Activated naive CD8-positive, alpha-beta T cell (primary cell): ENCODE measurements around the gene MACF1.

Source experiments
- H3K27ac Mint-ChIP-seq: one replicate; pipeline ENCODE4 v1.8.0; 2021; ENCODE audit warnings: mixed read lengths
- H3K27me3 Mint-ChIP-seq: one replicate; pipeline ENCODE4 v1.8.0; 2021; ENCODE audit warnings: mixed read lengths
- H3K36me3 Mint-ChIP-seq: one replicate; pipeline ENCODE4 v1.8.0; 2021; ENCODE audit warnings: mixed read lengths
- H3K4me1 Mint-ChIP-seq: one replicate; pipeline ENCODE4 v1.8.0; 2021; ENCODE audit warnings: low read depth, mixed read lengths
- H3K4me3 Mint-ChIP-seq: one replicate; pipeline ENCODE4 v1.8.0; 2021; ENCODE audit warnings: mild to moderate bottlenecking, mixed read lengths
- H3K9me3 Mint-ChIP-seq: one replicate; pipeline ENCODE4 v1.8.0; 2021; ENCODE audit warnings: low read depth, mixed read lengths

Gene MACF1

GRCh38 chr1:39317111-39317510 is 112.6 kb downstream of the MACF1 start:
- H3K9me3 Mint-ChIP-seq: no peaks in the 10 kb centered on the region
- H3K4me3 Mint-ChIP-seq: no peak overlapping the region
- peaks cover 17% of the 10 kb centered on the region for H3K36me3 Mint-ChIP-seq
- no peaks in the 10 kb centered on the region for H3K27me3 Mint-ChIP-seq
- peaks cover 5% of the 10 kb centered on the region for H3K4me1 Mint-ChIP-seq
- H3K27ac Mint-ChIP-seq: peak overlapping the region; percentile 73

- Mint-ChIP-seq H3K27me3 (no peaks in the 10 kb centered on the region), H3K9me3 (no peaks in the 10 kb centered on the region), H3K36me3 (peaks cover 13% of the 10 kb centered on the region), H3K4me1 (peaks cover 5% of the 10 kb centered on the region), H3K4me3 (no peak overlapping the region), H3K27ac (no peak overlapping the region)
Observed at GRCh38 chr1:39317910-39318633, 113.6 kb downstream of the MACF1 start.

GRCh38 chr1:39321979-39322378 is 117.5 kb downstream of the MACF1 start:
- H3K4me1 Mint-ChIP-seq: peaks cover 7% of the 10 kb centered on the region
- H3K27ac Mint-ChIP-seq: peak overlapping the region; percentile 18
- no peaks in the 10 kb centered on the region for H3K27me3 Mint-ChIP-seq
- peaks cover 3% of the 10 kb centered on the region for H3K36me3 Mint-ChIP-seq
- no peaks in the 10 kb centered on the region for H3K9me3 Mint-ChIP-seq
- no peak overlapping the region for H3K4me3 Mint-ChIP-seq

GRCh38 chr1:39322431-39322830 is 117.9 kb downstream of the MACF1 start:
- Mint-ChIP-seq H3K9me3 (no peaks in the 10 kb centered on the region), H3K27ac (peak overlapping the region; percentile 18), H3K4me3 (no peak overlapping the region), H3K27me3 (no peaks in the 10 kb centered on the region), H3K36me3 (peaks cover 3% of the 10 kb centered on the region), H3K4me1 (peaks cover 7% of the 10 kb centered on the region)

GRCh38 chr1:39324888-39325287 is 120.4 kb downstream of the MACF1 start:
- Mint-ChIP-seq H3K4me3 (no peak overlapping the region), H3K4me1 (peaks cover 17% of the 10 kb centered on the region), H3K9me3 (no peaks in the 10 kb centered on the region), H3K36me3 (peaks cover 3% of the 10 kb centered on the region), H3K27ac (no peak overlapping the region), H3K27me3 (no peaks in the 10 kb centered on the region)

- peaks cover 2% of the 10 kb centered on the region for H3K36me3 Mint-ChIP-seq
- H3K4me1 Mint-ChIP-seq: peaks cover 16% of the 10 kb centered on the region
- no peak overlapping the region for H3K27ac Mint-ChIP-seq
- no peak overlapping the region for H3K4me3 Mint-ChIP-seq
- no peaks in the 10 kb centered on the region for H3K9me3 Mint-ChIP-seq
- no peaks in the 10 kb centered on the region for H3K27me3 Mint-ChIP-seq
Observed at GRCh38 chr1:39326836-39327235, 122.3 kb downstream of the MACF1 start.

- peaks cover 5% of the 10 kb centered on the region for H3K36me3 Mint-ChIP-seq
- H3K4me1 Mint-ChIP-seq: peaks cover 14% of the 10 kb centered on the region
Observed at GRCh38 chr1:39328095-39328494, 123.6 kb downstream of the MACF1 start.

GRCh38 chr1:39328586-39329121 is 124.2 kb downstream of the MACF1 start:
- H3K9me3 Mint-ChIP-seq: no peaks in the 10 kb centered on the region

More at GRCh38 chr1:39328095-39328494, 123.6 kb downstream of the MACF1 start:
- H3K27me3 Mint-ChIP-seq: no peaks in the 10 kb centered on the region
- H3K9me3 Mint-ChIP-seq: no peaks in the 10 kb centered on the region
- H3K27ac Mint-ChIP-seq: peak overlapping the region; percentile 46
- H3K4me3 Mint-ChIP-seq: peak overlapping the region; percentile 14

GRCh38 chr1:39331647-39332046 is 127.2 kb downstream of the MACF1 start:
- Mint-ChIP-seq H3K4me1 (peaks cover 18% of the 10 kb centered on the region), H3K36me3 (peaks cover 5% of the 10 kb centered on the region), H3K27ac (no peak overlapping the region), H3K9me3 (no peaks in the 10 kb centered on the region), H3K4me3 (no peak overlapping the region), H3K27me3 (no peaks in the 10 kb centered on the region)

More at GRCh38 chr1:39328586-39329121, 124.2 kb downstream of the MACF1 start:
- H3K27ac Mint-ChIP-seq: peak overlapping the region; percentile 46
- peaks cover 5% of the 10 kb centered on the region for H3K36me3 Mint-ChIP-seq
- no peak overlapping the region for H3K4me3 Mint-ChIP-seq
- peaks cover 14% of the 10 kb centered on the region for H3K4me1 Mint-ChIP-seq
- H3K27me3 Mint-ChIP-seq: no peaks in the 10 kb centered on the region

- Mint-ChIP-seq H3K27ac (no peak overlapping the region), H3K27me3 (no peaks in the 10 kb centered on the region), H3K4me1 (peaks cover 16% of the 10 kb centered on the region), H3K4me3 (no peak overlapping the region), H3K36me3 (peaks cover 5% of the 10 kb centered on the region), H3K9me3 (no peaks in the 10 kb centered on the region)
Observed at GRCh38 chr1:39332291-39332690, 127.8 kb downstream of the MACF1 start.

- Mint-ChIP-seq H3K27me3 (no peaks in the 10 kb centered on the region), H3K4me3 (no peak overlapping the region), H3K36me3 (peaks cover 5% of the 10 kb centered on the region), H3K4me1 (peaks cover 12% of the 10 kb centered on the region), H3K27ac (no peak overlapping the region), H3K9me3 (no peaks in the 10 kb centered on the region)
Observed at GRCh38 chr1:39332828-39333227, 128.3 kb downstream of the MACF1 start.

- peaks cover 8% of the 10 kb centered on the region for H3K4me1 Mint-ChIP-seq
- peaks cover 5% of the 10 kb centered on the region for H3K36me3 Mint-ChIP-seq
Observed at GRCh38 chr1:39333296-39333695, 128.8 kb downstream of the MACF1 start.

GRCh38 chr1:39335216-39335615 is 130.7 kb downstream of the MACF1 start:
- no peaks in the 10 kb centered on the region for H3K9me3 Mint-ChIP-seq
- H3K27me3 Mint-ChIP-seq: no peaks in the 10 kb centered on the region
- no peak overlapping the region for H3K4me3 Mint-ChIP-seq
- peaks cover 7% of the 10 kb centered on the region for H3K36me3 Mint-ChIP-seq
- peak overlapping the region; percentile 23 for H3K27ac Mint-ChIP-seq
- H3K4me1 Mint-ChIP-seq: peaks cover 6% of the 10 kb centered on the region

More at GRCh38 chr1:39333296-39333695, 128.8 kb downstream of the MACF1 start:
- no peak overlapping the region for H3K4me3 Mint-ChIP-seq
- H3K9me3 Mint-ChIP-seq: no peaks in the 10 kb centered on the region
- no peaks in the 10 kb centered on the region for H3K27me3 Mint-ChIP-seq
- no peak overlapping the region for H3K27ac Mint-ChIP-seq

GRCh38 chr1:39337067-39337466 is 132.6 kb downstream of the MACF1 start:
- H3K4me3 Mint-ChIP-seq: no peak overlapping the region
- no peaks in the 10 kb centered on the region for H3K27me3 Mint-ChIP-seq
- peaks cover 6% of the 10 kb centered on the region for H3K36me3 Mint-ChIP-seq
- peak overlapping the region; percentile 28 for H3K27ac Mint-ChIP-seq
- H3K4me1 Mint-ChIP-seq: peaks cover 4% of the 10 kb centered on the region
- no peaks in the 10 kb centered on the region for H3K9me3 Mint-ChIP-seq

- H3K27me3 Mint-ChIP-seq: no peaks in the 10 kb centered on the region
- no peaks in the 10 kb centered on the region for H3K9me3 Mint-ChIP-seq
- H3K36me3 Mint-ChIP-seq: peaks cover 9% of the 10 kb centered on the region
- H3K27ac Mint-ChIP-seq: no peak overlapping the region
- H3K4me3 Mint-ChIP-seq: no peak overlapping the region
- no peaks in the 10 kb centered on the region for H3K4me1 Mint-ChIP-seq
Observed at GRCh38 chr1:39342776-39343175, 138.3 kb downstream of the MACF1 start.
